Ovary (tissue), 3 donors: Measurements from ENCODE around the gene MRNIP.

Experiments
- CTCF ChIP-seq, 3 donors: fragments of 450-650 bp in 2 of 3; fragments of 200-600 bp in 1 of 3; IDR thresholded peaks; one replicate each; pipeline versions ENCODE4 v1.5.1 to v1.8.0; 2016 to 2022; ENCODE audit warnings: antibody characterized with exemption in 3 of 3, mild to moderate bottlenecking in 1 of 3
- POLR2A ChIP-seq: fragments of 450-650 bp; IDR thresholded peaks from one replicate; pipeline ENCODE4 v1.6.1; 2017; ENCODE audit warnings: antibody characterized with exemption, mild to moderate bottlenecking, moderate library complexity
- donor health status: DM: no; HTN: no; CAD: no.

DNA sequence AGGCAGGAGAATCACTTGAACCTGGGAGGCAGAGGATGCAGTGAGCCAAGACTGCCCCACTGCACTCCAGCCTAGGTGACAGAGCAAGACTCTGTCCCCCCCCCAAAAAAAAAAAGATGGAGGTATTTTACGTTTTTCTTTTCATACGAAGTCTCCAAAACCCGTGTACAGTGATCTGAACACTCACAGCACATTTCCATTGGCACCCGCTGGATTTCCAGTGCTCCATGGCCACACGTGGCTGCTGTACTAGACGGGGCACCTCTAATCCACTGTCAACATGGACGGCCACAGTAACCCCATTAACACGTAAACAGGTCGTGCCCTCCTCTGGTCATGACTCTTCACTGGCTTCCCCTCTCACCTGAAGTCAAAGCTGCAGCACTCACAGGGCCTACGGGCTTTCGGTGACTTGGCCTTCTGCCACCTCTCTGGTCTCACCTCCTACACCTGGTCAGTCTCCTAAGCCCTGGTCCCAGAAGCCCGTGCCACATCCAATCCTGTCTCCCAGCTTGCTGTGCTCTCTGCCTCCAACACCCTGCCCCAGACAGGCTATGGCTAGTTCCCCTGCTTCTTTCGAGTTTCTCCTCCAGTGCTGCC is 27.0 kb upstream of the MRNIP start:
- TF ChIP-seq CTCF (IDR thresholded peaks at IDR 0.05) (no peak), POLR2A (no peak)
